IPS-20b (cell line): Measurements from ENCODE around the gene SLC33A1.

Experiments used
- H3K27ac ChIP-seq: one replicate; pipeline ENCODE4 v1.5.1; 2013; ENCODE audit warnings: low read length
- H3K27me3 ChIP-seq: 2 replicates; pipeline ENCODE4 v1.6.1; 2013; ENCODE audit warnings: mild to moderate bottlenecking, low read length, inconsistent platforms; ENCODE audit not compliant: insufficient read depth
- H3K36me3 ChIP-seq: 2 replicates; pipeline ENCODE4 v1.6.1; 2013; ENCODE audit warnings: low read depth, mild to moderate bottlenecking, inconsistent platforms, low read length, moderate library complexity; ENCODE audit not compliant: insufficient read depth
- H3K4me1 ChIP-seq: 2 replicates; pipeline ENCODE4 v1.6.1; 2013; ENCODE audit warnings: mild to moderate bottlenecking, control low read depth, inconsistent platforms, low read length, moderate library complexity; ENCODE audit not compliant: insufficient read depth
- H3K4me3 ChIP-seq: 2 replicates; pipeline ENCODE4 v1.5.1; 2013; ENCODE audit warnings: mild to moderate bottlenecking, low read length, inconsistent platforms
- H3K9ac ChIP-seq: 2 replicates; pipeline ENCODE4 v1.6.1; 2013; ENCODE audit warnings: low read depth, mild to moderate bottlenecking, inconsistent platforms, low read length, moderate library complexity
- H3K9me3 ChIP-seq: 2 replicates; pipeline ENCODE4 v1.6.1; 2013; ENCODE audit warnings: mild to moderate bottlenecking, low read depth, low read length, inconsistent platforms; ENCODE audit not compliant: insufficient read depth

The SLC33A1 gene

GRCh38 chr3:155778462-155778861 is 75.8 kb downstream of the SLC33A1 start:
- Histone ChIP-seq H3K27ac (no peak overlapping the region), H3K36me3 (no peaks in the 10 kb centered on the region), H3K9ac (no peak overlapping the region), H3K4me1 (no peaks in the 10 kb centered on the region), H3K27me3 (no peaks in the 10 kb centered on the region), H3K4me3 (no peak overlapping the region), H3K9me3 (no peaks in the 10 kb centered on the region)

GRCh38 chr3:155772801-155773200 is 81.4 kb downstream of the SLC33A1 start:
- Histone ChIP-seq H3K27me3 (no peaks in the 10 kb centered on the region), H3K4me1 (no peaks in the 10 kb centered on the region), H3K27ac (no peak overlapping the region), H3K4me3 (no peak overlapping the region), H3K9ac (no peak overlapping the region), H3K9me3 (peaks cover 8% of the 10 kb centered on the region; the same call in 1 of the 2 replicates), H3K36me3 (0 out of 2 replicates have a peak, but pooled peaks cover 9% of the 10 kb centered on the region)

- peaks cover 8% of the 10 kb centered on the region; the same call in 1 of the 2 replicates for H3K9me3 ChIP-seq
- no peak overlapping the region for H3K27ac ChIP-seq
- H3K36me3 ChIP-seq, result 0 out of 2 replicates have a peak, but pooled peaks cover 9% of the 10 kb centered on the region
- no peak overlapping the region for H3K9ac ChIP-seq
- no peak overlapping the region for H3K4me3 ChIP-seq
- H3K27me3 ChIP-seq, result no peaks in the 10 kb centered on the region
- H3K4me1 ChIP-seq, result no peaks in the 10 kb centered on the region
Measured at GRCh38 chr3:155771126-155771525, 83.1 kb downstream of the SLC33A1 start.
